Measurements from ENCODE around the gene OR52L1.
"Not testable (repeated sequence)": the region's sequence is repeated elsewhere in the genome, so short reads cannot be mapped to it uniquely, and the experiment has no call there.

Gene OR52L1

DNA sequence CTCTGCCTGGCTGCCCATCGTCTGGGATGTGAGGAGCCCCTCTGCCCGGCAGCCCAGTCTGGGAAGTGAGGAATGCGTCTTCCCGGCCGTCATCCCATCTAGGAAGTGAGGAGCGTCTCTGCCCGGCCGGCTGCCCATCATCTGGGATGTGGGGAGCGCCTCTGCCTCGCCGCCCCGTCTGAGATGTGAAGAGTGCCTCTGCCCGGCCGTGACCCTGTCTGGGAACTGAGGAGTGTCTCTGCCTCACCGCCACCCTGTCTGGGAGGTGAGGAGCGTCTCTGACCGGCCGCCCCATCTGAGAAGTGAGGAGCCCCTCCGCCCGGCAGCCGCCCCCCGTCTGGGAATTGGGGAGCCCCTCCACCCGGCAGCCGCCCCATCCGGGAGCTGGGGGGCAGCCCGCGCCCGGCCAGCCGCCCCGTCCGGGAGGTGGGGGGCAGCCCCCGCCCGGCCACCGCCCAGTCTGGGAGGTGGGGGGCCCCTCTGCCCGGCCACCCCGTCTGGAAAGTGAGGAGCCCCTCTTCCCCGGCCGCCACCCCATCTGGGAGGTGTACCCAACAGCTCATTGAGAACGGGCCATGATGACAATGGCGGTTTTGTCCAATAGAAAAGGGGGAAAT lies 26.0 kb downstream of the OR52L1 start:
- in situ Hi-C loops (cut with MboI; ENCODE audit: low pct_unique_long_range_greater_than_20kb, low sequenced_read_pairs); DNase-seq: not testable (repeated sequence)

DNA sequence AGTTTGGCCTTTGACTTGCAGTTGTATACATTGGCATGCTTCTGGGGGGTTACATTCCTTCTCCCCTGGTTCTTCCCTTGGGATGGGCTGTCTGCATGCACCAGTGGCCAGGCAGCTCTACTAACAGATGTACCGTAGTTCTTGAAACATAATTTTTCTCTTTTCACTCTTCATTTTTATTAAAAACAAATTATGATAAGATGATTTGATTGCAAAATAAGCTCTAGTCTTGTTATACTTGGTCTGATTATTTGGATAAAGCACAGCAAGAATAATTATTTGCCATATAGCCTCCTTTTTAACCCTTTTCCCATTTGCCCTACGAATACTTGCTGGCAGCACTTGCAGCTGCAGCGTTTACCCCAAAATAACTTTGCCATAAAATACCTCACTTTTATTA lies 31.2 kb downstream of the OR52L1 start:
- in situ Hi-C loops (cut with MboI; ENCODE audit: low pct_unique_long_range_greater_than_20kb, low sequenced_read_pairs) = no loop called here
- DNase-seq = no peak

DNA sequence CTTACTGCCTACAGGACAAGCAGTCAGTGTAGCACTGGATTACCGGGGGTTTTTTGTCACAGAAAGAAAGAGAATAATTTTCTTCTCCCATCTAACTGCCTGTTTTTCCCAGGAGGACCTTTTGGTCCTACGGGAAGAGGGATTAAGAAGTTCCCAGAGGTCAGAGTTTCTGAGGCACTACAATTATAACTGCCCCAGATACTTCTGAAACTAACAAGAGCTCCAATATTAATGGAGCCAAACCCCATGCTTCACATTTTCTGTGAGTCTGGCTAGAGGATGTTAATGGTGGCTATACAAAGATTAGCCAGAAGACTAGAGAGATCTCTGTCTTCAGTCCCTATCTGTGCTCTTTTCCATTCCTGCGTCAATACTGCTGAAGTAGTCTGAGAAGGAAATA lies 44.8 kb downstream of the OR52L1 start, which contains the start of gene OR56A3:
Gene OR56A3, plus strand, starts transcription at position 301 of the 400 bp plus-strand sequence. CDS start 5,096 bp downstream, outside the sequence.
- no peak for DNase-seq
- in situ Hi-C loops (cut with MboI; ENCODE audit: low pct_unique_long_range_greater_than_20kb, low sequenced_read_pairs) = no loop called here

DNA sequence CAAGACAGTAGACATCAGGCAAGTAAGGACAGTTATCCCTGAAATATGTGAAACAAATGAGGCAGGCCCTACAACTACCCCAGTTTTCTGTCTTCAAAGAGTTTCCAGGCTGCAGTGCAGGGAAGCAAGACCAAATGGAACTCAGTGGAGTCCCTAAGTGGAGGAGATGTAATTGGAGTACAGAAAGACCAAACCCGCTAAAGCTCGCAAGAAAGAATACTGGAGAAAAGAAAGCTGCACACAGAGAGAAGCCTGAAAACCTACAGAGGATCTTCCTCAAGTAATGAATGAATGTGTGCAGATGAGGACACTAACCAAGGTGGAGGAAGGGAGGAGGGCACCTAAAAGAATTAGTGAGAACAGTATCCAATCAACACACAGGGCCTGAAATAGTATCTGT lies 46.0 kb downstream of the OR52L1 start:
- in situ Hi-C loops (cut with MboI; ENCODE audit: low pct_unique_long_range_greater_than_20kb, low sequenced_read_pairs) = no loop called here
- DNase-seq = no peak

DNA sequence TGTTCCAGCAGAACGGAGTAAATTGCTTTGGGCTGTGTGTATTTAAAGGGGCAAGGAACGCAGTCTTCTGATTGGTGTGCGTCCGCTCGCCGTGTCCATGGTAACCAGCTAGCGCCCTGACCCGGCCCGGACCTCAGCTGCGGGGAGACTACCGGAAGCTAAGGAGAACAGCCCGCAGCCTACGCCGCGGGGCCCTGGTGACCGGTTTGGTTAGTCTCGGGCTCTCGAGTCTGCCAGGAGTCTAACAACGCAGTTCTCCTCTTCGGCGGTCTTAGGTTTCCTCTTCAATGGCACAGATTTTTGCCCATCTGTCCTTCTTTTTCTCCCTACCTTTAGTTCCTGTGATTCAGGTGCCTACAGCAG lies 48.2 kb downstream of the OR52L1 start:
- DNase-seq = no peak
- in situ Hi-C loops (cut with MboI; ENCODE audit: low pct_unique_long_range_greater_than_20kb, low sequenced_read_pairs) = no loop called here

DNA sequence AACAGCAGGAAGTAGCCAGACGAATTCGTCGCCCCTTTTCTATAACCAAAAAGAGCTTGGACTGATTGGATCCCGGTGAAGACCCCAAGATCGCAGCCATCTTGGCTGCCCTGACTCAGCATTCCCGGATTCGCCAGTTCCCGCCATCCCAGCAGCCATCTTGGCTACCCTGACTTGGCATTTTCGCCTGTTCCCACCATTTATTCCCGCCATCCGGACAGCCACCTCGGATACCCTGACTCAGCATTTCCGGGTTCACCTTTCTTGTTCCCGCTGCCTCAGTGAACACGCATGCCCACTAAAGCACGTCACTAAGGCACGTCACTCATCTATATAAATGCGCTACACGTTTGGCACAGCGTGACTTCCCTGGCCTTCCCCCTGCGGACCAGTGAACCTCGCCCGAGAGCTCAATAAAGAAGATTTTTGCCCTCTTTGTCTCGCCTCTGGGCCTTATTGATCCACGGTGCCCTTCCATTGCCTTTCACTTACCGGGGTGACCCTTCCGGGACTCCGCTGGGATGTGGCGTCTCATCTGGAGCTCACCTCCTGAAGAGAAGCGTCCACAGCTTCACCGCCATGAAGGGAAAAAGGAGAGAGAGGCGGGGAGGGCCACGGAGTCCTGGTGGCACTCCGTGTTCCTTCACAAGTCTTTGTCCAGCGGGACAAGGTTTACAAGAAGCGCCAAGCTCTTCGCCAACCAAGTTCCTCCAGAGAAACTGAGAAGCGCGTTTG lies 48.8 kb downstream of the OR52L1 start:
- no peak for DNase-seq
- in situ Hi-C loops (cut with MboI; ENCODE audit: low pct_unique_long_range_greater_than_20kb, low sequenced_read_pairs) = no loop called here

All from KBM-7 (cell line).